GM12891 (cell line): Measurements from ENCODE around the gene C16orf86.

ENCODE experiments used
- DNase-seq: peaks from one replicate; pipeline ENCODE4 v3.0.0; 2011; ENCODE audit warnings: low spot score; ENCODE audit not compliant: insufficient read length
- FAIRE-seq: peaks from 2 replicates; lab custom pipeline; 2011; peaks lifted over from hg19 to GRCh38; lab: Jason Lieb, UNC
- PAX5 ChIP-seq: IDR thresholded peaks from 2 replicates; pipeline ENCODE4 v1.6.1; 2011; ENCODE audit warnings: low read length, moderate library complexity, mild to moderate bottlenecking; ENCODE audit not compliant: insufficient read depth, severe bottlenecking
- POLR2A ChIP-seq: IDR thresholded peaks from 2 replicates; pipeline ENCODE4 v1.6.1; 2011; ENCODE audit warnings: low read depth, low read length, control low read depth
- POLR2AphosphoS5 ChIP-seq: IDR thresholded peaks from 2 replicates; pipeline ENCODE4 v1.6.1; 2011; ENCODE audit warnings: low read depth, low read length, control low read depth
- POU2F2 ChIP-seq: IDR thresholded peaks from 2 replicates; pipeline ENCODE4 v1.6.1; 2011; ENCODE audit warnings: low read depth, mild to moderate bottlenecking, control low read depth, low read length, moderate library complexity
- SPI1 ChIP-seq: IDR thresholded peaks from 2 replicates; pipeline ENCODE4 v1.6.1; 2011; ENCODE audit warnings: low read depth, low read length, control low read depth
- TAF1 ChIP-seq: IDR thresholded peaks from 2 replicates; pipeline ENCODE4 v1.6.1; 2011; ENCODE audit warnings: low read depth, low read length, control low read depth

The C16orf86 gene

GRCh38 chr16:67699265-67699664 lies 32.7 kb downstream of the C16orf86 start:
- no peak for TF ChIP-seq SPI1
- no peak for TF ChIP-seq POLR2AphosphoS5
- no peak for TF ChIP-seq PAX5
- FAIRE-seq (no peak), DNase-seq (no peak)

- no peak for DNase-seq
- no peak for TF ChIP-seq POLR2AphosphoS5
- TF ChIP-seq TAF1, result no peak
- TF ChIP-seq POU2F2, result no peak
- no peak for TF ChIP-seq PAX5
- TF ChIP-seq SPI1, result no peak
- no peak for TF ChIP-seq POLR2A
- FAIRE-seq, result no peak
Measured at GRCh38 chr16:67701420-67701819, 34.8 kb downstream of the C16orf86 start.

GRCh38 chr16:67702130-67702529 lies 35.5 kb downstream of the C16orf86 start:
- DNase-seq (no peak), FAIRE-seq (no peak)
- no peak for TF ChIP-seq TAF1
- no peak for TF ChIP-seq POU2F2
- no peak for TF ChIP-seq PAX5

GRCh38 chr16:67703626-67704025 lies 37.0 kb downstream of the C16orf86 start:
- FAIRE-seq (no peak), DNase-seq (no peak)
- no peak for TF ChIP-seq POLR2AphosphoS5
- no peak for TF ChIP-seq SPI1
- TF ChIP-seq POLR2A, result no peak
- TF ChIP-seq POU2F2, result no peak
- no peak for TF ChIP-seq PAX5
- no peak for TF ChIP-seq TAF1

GRCh38 chr16:67704110-67704509 lies 37.5 kb downstream of the C16orf86 start:
- DNase-seq (no peak), FAIRE-seq (no peak)
- TF ChIP-seq SPI1 (no peak), PAX5 (no peak), POU2F2 (no peak), POLR2A (no peak), POLR2AphosphoS5 (no peak), TAF1 (no peak)

- DNase-seq (no peak), FAIRE-seq (no peak)
- TF ChIP-seq SPI1 (no peak), POLR2A (no peak), POLR2AphosphoS5 (no peak), TAF1 (no peak), PAX5 (no peak), POU2F2 (no peak)
Measured at GRCh38 chr16:67707210-67707609, 40.6 kb downstream of the C16orf86 start.

- FAIRE-seq (no peak), DNase-seq (no peak)
- no peak for TF ChIP-seq POLR2AphosphoS5
- TF ChIP-seq POU2F2, result no peak
- no peak for TF ChIP-seq PAX5
- TF ChIP-seq SPI1, result no peak
- TF ChIP-seq POLR2A, result no peak
- TF ChIP-seq TAF1, result no peak
Measured at GRCh38 chr16:67707790-67708189, 41.2 kb downstream of the C16orf86 start.

GRCh38 chr16:67708368-67708771 lies 41.8 kb downstream of the C16orf86 start:
- TF ChIP-seq POLR2AphosphoS5 (no peak), POLR2A (no peak), PAX5 (no peak), TAF1 (no peak), POU2F2 (no peak), SPI1 (no peak)
- DNase-seq, result no peak
- FAIRE-seq, result no peak

- DNase-seq (no peak), FAIRE-seq (no peak)
- TF ChIP-seq PAX5 (no peak), POU2F2 (no peak), POLR2A (no peak), TAF1 (no peak), POLR2AphosphoS5 (no peak), SPI1 (no peak)
Measured at GRCh38 chr16:67709050-67709449, 42.4 kb downstream of the C16orf86 start.

GRCh38 chr16:67710607-67711006 lies 44.0 kb downstream of the C16orf86 start:
- no peak for DNase-seq
- TF ChIP-seq POLR2A (no peak), POLR2AphosphoS5 (no peak), POU2F2 (no peak), SPI1 (no peak), PAX5 (no peak), TAF1 (no peak)
- no peak for FAIRE-seq
